NCI-H460 (cell line): ENCODE measurements around the gene GRK4. TPM values are rescaled to one million over a fixed set of nuclear protein-coding genes. Genes with fewer than 3 reads are reported as not detected.
"Not testable (repeated sequence)": the region's sequence is repeated elsewhere in the genome, so short reads cannot be mapped to it uniquely, and the experiment has no call there.

Experiments
- DNase-seq: peaks from one replicate; pipeline ENCODE4 v3.0.0-alpha.2; 2016; ENCODE audit warnings: low read depth; ENCODE audit errors: extremely low read depth
- polyA plus RNA-seq: library from polyadenylated mRNA; depleted of rRNA; stranded (reverse); fragments of >200 nt; gene quantifications from 2 replicates; pipeline ENCODE4 v1.2.3, GENCODE V29; 2014; cell fraction: nucleus; rRNA removed
- total RNA-seq: library from RNA; depleted of rRNA; stranded (reverse); fragments of >200 nt; shearing (Covaris generic); gene quantifications from 2 replicates; pipeline ENCODE4 v1.2.3, GENCODE V29; 2014; rRNA removed

The GRK4 gene
- 1.3 and 2.4 TPM in 2 replicates for total RNA-seq
- 2.8 TPM in 2 replicates for polyA plus RNA-seq

DNA sequence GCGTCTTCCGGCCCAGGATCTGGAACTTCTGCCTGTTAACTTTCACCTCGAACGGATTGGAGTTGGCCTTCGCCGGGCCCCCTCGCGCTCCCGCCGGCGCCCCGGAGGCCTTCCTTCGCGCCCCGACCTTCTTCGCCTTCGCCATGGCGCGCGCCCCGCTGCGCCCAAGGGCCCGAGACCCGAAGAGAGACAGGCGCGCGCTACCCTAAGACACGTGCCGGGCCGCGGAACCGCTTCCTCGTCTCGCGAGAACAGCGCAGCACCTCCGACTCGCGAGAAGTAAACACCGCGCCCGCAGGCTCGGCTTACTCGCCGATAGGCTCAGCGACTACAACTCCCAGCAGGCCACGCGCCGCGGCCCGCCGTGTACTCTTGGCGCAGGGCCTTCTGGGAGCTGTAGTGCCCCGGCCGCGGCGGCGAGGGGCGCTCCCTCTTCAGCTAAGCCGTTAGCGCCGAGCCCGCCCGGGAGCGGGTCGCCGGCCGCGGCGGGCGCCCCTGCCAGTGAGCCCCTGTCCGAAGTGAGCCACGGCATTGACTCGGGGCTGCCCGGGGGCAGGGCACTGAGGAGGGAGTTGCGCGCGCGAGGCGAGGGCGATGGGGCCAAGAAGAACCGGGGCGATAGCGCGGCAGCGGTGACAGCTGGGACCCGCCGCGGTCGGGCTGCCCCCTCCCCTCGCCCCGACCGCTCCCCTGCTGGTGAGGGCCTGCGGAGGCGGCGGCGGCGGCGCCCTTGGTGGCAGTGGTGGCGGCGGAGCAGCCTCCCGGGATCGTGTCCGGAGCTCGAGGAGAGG, at the start of gene GRK4, which contains the start of gene NOP14:
Gene GRK4, plus strand, starts transcription at position 397 of the 791 bp plus-strand sequence. CDS start 500 bp downstream, outside the sequence.
Gene NOP14, minus strand, starts transcription at position 232 of the 791 bp plus-strand sequence. Its CDS starts 87 bp downstream, at position 145.
- DNase-seq, result peak; percentile 96

DNA sequence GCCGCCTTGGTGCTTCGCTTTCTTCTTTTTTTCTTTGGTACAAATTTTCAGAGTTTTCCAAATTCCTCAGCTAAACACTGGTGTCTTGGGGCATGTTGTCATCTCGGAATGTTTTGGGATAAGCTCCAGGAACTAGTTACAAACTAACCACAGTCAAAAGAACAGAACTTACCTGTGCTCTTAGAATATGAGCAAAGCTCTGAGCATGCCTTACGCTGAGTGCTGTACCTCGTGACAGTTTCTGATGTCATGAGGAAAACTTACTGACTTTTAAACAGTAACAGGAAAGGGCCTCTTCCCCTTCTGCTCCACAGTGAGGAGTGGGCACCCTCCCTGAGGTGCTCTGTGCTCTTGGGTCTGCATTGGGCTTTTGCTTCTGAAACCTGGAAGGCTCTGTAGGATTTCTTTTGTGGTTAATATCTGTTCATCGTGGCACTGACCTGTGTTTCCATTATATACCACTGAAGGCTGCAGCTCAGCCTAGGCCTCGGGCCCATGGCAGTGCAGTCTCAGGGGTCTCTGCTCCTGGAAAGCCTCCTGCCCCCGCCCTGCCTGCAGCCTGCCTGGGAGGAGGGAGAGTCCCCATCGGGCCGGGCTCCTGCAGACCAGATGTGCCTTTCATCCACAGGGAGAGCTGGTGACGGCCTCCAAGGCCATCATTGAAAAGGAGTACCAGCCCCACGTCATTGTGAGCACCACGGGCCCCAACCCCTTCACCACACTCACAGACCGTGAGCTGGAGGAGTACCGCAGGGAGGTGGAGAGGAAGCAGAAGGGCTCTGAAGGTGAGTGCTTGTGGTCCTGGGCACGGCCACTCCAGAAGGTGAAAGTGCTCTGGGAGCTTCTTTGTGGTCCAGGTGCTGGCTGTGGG, 48.9 kb upstream of the GRK4 start:
- no peak for DNase-seq

DNA sequence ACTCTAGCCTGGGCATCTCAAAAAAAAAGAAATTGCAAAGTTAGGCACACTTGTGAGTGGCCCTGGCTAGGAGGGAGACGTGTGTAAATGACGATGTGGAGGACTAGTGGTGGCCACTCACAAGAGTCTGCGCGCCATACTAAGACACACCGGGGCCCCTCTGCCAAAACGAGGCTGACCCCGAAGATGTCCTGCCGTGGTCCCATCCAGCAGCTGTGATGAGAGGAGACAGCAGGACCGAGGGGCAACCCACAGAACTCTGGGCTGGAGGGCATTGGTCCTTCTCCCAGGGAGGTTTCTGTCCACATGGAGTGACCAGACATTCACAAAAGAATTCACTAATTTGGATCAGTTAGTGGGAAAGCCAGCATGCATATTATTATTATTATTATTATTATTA, 47.6 kb upstream of the GRK4 start:
- no peak for DNase-seq

DNA sequence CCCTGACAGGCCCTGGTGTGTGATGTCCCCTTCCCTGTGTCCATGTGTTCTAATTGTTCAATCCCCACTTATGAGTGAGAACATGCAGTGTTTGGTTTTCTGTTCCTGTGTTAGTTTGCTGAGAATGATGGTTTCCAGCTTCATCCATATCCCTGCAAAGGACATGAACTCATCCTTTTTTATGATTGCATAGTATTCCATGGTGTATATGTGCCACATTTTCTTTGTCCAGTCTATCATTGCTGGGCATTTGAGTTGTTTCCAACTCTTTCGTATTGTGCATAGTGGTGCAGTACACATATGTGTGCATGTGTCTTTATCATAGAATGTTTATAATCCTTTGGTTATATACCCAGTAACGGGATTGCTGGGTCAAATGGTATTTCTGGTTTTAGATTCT, 46.7 kb upstream of the GRK4 start:
- not testable (repeated sequence) for DNase-seq

DNA sequence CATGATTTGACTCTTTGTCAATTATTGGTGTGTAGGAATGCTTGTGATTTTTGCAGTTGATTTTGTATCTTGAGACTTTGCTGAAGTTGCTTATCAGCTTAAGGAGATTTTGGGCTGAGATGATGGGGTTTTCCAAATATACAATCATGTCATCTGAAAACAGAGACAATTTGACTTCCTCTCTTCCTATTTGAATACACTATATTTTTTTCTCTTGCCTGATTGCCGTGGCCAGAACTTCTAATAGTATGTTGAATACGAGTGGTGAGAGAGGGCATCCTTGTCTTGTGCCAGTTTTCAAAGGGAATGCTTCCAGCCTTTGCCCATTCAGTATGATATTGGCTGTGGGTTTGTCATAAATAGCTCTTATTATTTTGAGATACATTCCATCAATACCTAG, 45.1 kb upstream of the GRK4 start:
- DNase-seq, result not testable (repeated sequence)

DNA sequence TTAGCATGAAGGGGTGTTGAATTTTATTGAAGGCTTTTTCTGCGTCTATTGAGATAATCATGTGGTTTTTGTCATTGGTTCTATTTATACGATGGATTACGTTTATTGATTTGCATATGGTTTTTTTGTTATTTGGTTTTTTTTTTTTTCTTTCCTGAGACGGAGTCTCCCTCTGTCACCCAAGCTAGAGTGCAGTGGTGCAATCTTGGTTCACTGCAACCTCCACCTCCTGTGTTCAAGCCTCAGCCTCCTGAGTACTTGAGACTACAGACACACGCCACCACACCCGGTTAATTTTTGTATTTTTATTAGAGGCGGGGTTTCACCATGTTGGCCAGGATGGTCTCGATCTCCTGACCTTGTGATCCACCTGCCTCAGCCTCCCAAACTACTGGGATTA, 44.7 kb upstream of the GRK4 start:
- DNase-seq, result not testable (repeated sequence)

DNA sequence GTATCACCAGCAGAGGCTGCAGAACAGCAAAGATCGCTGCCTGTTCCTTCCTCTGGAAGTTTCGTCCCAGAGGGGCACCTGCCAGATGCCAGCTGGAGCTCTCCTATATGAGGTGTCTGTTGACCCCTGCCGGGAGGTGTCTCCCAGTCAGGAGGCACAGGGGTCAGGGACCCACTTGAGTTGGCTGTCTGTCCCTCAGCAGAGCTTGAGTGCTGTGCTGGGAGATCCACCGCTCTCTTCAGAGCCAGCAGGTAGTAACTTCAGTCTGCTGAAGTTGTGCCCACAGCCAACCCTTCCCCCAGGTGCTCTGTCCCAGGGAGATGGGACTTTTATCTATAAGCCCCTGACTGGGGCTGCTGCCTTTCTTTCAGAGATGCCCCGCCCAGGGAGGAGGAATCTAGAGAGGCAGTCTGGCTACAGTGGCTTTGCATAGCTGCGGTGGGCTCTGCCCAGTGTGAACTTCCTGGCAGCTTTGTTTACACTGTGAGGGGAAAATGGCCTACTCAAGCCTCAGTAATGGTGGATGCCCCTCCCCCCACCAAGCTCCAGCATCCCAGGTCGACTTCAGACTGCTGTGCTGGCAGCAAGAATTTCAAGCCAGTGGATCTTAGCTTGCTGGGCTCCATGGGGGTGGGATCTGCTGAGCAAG, 40.8 kb upstream of the GRK4 start:
- not testable (repeated sequence) for DNase-seq

DNA sequence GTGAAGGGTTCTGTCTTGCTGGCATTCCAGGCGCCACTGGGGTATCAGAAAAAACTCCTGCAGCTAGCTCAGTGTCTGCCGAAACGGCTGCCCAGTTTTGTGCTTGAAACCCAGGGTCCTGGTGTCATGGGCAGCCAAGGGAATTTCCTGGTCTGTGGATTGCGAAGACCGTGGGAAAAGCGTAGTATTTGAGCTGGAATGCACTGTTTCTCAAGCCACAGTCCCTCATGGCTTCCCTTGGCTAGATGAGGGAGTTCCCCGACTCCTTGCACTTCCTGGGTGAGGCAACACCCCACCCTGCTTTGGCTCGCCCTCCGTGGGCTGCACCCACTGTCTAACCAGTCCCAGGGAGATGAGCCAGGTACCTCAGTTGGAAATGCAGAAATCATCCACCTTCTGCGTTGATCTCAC, 40.2 kb upstream of the GRK4 start:
- no peak for DNase-seq

DNA sequence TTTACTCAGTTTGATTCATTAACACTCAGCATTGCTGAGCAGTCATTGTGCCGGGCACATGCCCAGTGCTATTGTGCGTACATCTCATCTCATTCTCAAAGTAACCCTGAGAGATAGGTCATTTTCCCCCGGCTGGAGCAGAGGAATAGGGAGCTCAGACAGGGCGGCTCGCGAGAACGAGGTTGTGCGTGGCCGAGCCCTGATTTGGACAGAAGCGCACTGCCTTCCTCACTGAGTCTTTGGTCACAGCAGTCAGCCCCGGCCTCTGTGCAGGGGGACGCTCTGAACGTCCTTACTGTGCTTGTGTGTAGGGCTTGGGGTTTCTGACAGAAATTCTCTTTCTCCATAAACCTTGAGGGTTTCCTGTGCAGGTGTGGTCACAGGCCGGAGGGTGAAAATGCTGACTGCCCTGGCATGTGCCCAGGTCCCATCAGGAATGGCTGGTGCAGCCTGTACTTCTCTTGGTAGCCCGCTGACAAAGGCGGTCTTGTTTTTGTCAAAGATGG, 39.6 kb upstream of the GRK4 start:
- DNase-seq, result no peak

DNA sequence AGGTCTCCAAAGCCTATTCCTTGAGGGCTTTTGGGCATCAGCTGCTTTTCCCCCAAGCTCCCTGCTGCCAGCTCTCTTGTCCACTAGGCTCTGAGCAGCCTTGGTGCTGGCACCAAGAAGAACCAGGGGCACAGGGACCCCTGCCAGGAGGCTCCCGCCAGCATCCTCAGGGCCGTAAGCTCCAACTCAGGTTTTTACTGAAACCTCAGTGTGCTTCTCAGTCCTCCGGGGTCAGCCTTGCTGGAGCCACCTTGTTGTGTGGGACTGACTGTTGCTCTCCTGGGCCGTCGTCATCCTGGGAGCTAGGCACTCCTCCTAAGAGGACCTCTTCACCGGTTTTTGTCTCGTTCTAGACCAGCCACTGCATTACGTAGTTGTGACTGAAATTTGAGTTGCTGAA, 39.1 kb upstream of the GRK4 start:
- no peak for DNase-seq

DNA sequence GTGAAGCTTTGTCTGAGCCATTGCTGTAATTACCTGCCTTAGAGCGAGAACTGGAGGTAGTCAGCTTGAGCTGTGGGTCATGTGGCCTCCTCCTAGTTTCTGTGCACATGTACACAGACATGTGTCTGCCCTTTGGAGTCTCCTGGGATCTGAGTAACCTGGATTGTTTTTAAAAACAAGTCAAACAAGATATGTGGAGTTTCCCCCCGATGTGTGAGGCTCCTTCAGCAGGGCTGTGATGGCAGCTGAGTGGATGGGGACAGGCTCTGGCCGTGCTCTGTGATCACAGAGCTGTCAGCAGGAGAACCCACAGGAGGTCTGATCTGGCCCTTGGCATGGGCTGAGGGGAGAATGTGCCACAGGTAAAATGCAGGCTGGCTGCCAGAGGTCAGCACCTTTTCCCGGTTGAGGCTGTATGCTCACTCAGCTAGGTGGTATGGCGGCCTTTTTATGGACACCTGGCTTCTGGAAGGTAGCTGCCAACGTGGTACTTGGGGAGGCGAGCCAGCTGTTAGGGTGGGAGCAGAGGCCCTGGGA, 38.5 kb upstream of the GRK4 start:
- no peak for DNase-seq

DNA sequence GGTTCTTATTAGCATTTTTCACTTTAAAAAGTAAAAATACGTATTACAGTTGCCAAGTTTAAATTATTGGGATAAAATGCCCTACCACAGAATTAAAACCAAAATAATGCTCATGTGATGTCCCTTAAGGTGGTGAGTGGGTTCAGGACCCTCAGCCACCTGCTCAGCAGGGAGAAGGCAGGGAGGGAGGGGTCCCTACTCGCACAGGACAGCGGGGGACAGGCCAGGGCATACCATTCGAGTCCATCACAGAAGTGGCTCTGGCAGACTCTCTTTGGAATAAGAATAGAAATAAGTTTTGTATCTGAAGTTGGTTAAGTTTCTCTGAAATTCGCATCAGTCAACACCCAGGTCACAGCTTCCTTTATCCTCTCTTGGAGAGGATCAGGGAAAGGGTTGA, 37.9 kb upstream of the GRK4 start:
- DNase-seq, result no peak

DNA sequence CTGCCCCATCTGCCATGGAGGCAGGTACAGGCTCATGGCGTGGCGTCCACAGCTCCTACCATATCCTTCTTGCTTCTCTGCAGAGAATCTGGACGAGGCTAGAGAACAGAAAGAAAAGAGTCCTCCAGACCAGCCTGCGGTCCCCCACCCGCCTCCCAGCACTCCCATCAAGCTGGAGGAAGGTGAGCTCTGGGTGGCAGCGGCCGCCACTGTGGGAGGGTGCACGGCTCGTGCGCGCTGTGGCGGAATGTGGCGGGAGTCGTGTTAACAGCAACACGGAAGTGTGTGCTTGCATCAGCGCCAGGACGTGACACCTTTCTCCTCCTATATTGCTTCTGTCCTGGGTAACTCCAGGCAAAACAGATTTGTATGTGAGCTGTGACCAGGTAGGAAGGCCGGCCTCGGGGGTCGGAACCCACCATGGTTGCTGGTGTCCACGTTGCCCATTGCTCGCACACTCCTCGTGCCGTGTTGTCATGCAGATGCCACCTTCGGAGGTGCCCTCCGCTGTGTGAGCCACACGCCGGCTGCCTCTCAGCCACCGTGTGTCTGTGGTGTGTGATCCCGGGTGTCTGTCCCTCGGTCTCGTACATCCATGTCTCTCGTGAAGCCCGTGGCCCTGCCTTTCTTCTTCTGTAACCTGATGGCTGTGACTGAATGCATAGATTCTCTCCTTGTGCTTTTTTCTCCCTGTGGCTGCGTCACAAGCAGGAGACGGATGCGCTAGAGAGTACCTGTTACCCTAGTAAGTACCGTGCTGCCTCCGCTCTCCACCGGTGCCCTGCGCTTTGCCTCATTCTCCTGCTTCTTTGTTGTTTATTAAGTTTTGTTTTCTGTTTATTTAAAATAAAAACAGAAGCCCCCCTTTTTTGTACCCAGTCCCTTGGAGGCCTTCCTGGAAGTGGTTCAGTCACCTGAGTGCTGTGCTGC, 37.2 kb upstream of the GRK4 start:
- no peak for DNase-seq

DNA sequence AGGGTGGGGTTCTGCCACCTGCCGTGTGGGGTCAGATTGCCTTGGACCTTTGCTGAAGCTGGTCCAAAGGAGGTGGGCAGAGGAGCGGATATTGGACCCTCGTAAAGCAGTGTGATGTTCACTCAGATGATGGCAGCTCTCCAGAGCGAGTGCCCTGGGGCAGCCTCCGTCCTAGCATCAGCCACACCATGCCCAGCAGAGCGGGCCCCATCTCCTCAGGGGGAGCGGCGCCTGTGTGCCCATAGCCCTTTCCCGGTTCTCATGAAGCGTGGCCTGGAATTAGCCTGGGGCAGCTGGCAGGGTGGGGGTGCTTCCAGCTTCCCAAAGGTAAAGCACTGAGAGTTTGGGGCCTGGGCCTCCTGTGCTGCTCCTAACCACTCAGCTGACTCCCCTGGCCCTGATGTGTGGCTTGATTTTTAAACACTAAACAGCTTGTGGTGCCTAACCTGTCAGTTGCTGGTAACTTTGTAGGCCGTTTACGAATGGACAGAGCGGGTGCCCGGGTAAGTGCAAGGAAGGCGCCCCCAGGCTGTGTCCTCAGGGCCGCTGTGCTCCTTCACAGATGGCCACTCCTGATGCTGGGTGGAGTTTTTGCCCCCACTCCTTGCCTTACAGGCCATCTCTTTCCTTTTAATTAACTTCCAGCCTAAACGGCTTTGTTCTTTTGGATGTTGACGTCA, 36.2 kb upstream of the GRK4 start:
- no peak for DNase-seq

DNA sequence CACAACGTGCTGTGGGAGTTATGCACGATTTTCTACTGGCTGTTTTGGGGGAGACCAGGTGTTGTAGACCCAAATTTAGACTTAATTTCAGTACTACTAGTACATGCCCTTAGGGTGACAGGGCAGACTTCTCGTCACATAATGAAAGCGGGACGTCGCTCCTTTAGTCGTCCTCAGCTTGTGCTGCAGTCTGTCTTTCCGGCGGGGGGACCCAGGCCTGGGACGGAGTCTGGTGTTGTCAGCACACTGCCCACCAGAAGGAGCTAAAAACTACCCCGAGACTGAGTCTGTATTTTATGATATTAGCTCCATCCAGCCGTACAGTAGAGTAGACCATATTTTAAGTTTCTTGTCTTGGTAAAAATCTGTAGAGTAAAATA, 35.7 kb upstream of the GRK4 start:
- DNase-seq, result no peak

DNA sequence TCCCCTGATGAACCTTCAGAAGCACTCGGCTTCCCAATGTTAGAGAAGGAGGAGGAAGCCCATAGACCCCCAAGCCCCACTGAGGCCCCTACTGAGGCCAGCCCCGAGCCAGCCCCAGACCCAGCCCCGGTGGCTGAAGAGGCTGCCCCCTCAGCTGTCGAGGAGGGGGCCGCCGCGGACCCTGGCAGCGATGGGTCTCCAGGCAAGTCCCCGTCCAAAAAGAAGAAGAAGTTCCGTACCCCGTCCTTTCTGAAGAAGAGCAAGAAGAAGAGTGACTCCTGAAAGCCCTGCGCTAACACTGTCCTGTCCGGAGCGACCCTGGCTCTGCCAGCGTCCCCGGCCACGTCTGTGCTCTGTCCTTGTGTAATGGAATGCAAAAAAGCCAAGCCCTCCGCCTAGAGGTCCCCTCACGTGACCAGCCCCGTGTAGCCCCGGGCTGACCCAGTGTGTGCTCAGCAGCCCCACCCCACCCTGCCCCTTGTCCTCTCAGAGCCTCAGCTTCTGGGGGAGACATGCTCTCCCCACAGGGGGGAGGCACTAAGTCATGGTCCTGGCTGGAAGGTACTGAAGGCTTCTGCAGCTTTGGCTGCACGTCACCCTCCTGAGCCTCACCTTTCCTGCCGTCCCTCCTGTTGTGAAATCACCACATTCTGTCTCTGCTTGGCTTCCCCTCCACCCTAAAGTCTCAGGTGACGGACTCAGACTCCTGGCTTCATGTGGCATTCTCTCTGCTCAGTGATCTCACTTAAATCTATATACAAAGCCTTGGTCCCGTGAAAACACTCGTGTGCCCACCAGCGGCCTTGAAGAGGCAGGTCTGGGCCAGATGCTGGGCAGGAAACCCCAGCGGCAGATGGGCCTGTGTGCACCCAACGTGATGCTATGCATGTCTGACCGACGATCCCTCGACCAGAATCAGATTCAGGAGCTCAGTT, 34.9 kb upstream of the GRK4 start:
- no peak for DNase-seq

DNA sequence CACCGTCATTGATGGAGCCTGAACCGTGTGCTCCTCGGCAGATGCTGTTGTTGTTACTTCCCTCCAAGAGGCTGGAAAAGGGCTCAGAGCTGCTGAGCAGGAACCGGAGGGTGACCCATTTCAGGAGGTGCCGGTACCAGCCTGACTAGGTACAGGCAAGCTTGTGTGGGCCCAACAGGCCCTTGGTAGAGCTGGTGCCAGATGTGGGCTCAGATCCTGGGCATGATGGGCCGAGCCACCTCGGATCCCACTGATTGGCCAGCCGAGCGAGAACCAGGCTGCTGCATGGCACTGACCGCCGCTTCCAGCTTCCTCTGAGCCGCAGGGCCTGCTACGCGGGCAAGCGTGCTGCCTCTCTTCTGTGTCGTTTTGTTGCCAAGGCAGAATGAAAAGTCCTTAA, 33.9 kb upstream of the GRK4 start:
- no peak for DNase-seq
